ENCODE measurements around the gene PLXNA1. TPM values are rescaled to one million over a fixed set of nuclear protein-coding genes. Genes with fewer than 3 reads are reported as not detected.

Gene PLXNA1
- total and polyA plus RNA-seq, 12 donors: 14.3 to 29.7 (median 24.1) TPM

GRCh38 chr3:127022849-127023248 lies 39.9 kb downstream of the PLXNA1 start:
- 91 to 96% methylated on average over 6 to 7 of the region's 7 CpGs for WGBS, 2 donors
- no peak for ATAC-seq

DNA sequence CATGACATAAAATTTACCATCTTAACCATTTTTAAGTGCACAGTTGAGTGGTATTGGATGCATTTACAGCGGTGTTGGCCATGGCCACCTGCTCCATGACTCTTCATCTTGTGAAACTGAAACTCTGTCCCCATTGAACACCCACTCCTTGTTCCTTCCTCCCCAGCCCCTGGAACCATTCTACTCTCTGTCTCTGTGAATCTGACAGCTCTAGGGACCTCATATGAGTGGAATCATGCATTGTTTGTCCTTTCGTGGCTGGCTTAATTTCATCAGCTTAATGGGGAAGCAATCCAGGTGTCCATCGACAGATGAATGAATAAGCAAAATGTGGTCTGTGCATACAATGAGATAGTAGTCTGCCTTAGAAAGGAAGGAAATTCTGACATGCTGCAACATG lies 42.5 kb downstream of the PLXNA1 start:
- DNase-seq (no peak), ATAC-seq (no peak)
- Histone ChIP-seq H3K4me3 (no peak overlapping the region), H3K36me3 (peaks cover 0 to 91% (median 28%) of the 10 kb centered on the region in 9 donors), H3K4me1 (peaks cover 0 to 13% (median 0%) of the 10 kb centered on the region in 9 donors), H3K27ac (no peak overlapping the region), H3K9me3 (no peaks in the 10 kb centered on the region), H3K27me3 (no peaks in the 10 kb centered on the region)
- intact Hi-C loops (cut with DNase I): no loop called here
- TF ChIP-seq, protein P1, sequence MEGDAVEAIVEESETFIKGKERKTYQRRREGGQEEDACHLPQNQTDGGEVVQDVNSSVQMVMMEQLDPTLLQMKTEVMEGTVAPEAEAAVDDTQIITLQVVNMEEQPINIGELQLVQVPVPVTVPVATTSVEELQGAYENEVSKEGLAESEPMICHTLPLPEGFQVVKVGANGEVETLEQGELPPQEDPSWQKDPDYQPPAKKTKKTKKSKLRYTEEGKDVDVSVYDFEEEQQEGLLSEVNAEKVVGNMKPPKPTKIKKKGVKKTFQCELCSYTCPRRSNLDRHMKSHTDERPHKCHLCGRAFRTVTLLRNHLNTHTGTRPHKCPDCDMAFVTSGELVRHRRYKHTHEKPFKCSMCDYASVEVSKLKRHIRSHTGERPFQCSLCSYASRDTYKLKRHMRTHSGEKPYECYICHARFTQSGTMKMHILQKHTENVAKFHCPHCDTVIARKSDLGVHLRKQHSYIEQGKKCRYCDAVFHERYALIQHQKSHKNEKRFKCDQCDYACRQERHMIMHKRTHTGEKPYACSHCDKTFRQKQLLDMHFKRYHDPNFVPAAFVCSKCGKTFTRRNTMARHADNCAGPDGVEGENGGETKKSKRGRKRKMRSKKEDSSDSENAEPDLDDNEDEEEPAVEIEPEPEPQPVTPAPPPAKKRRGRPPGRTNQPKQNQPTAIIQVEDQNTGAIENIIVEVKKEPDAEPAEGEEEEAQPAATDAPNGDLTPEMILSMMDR (IDR thresholded peaks at IDR 0.05): no peak
- 56 to 60% methylated on average over 3 of the region's 3 CpGs for WGBS, 2 donors

More at GRCh38 chr3:127022849-127023248, 39.9 kb downstream of the PLXNA1 start:
- H3K4me1 ChIP-seq: peaks cover 0 to 19% (median 0%) of the 10 kb centered on the region in 9 donors
- H3K27ac ChIP-seq: no peak overlapping the region
- peaks cover 0 to 91% (median 23%) of the 10 kb centered on the region in 9 donors for H3K36me3 ChIP-seq
- H3K9me3 ChIP-seq: no peaks in the 10 kb centered on the region
- no peak overlapping the region for H3K4me3 ChIP-seq
- no peak for DNase-seq
- TF ChIP-seq, protein P1 (IDR thresholded peaks at IDR 0.05): no peak
- H3K27me3 ChIP-seq: no peaks in the 10 kb centered on the region
- intact Hi-C loops (cut with DNase I): no loop called here

DNA sequence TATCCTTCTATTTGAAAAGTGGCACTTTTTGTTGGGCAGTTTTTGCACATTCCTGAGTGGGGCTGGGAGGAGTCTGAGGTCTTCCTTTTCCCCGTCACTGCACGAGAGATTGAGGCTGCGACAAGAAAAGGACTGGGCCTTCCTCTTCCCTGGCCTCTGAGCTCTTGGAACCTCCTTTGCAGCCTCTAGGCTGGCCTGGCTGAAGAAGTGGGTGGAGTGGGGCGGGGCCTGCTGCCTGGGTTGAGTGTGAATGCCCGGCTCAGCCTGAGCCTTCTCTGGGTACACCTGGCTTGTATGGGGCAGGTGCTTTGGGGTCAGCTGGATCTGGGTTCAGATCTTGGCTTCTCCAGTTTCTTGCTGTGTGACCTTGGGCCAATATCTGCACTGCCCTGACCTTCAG lies 43.1 kb downstream of the PLXNA1 start:
- intact Hi-C loops (cut with DNase I): no loop called here
- H3K9me3 ChIP-seq: no peaks in the 10 kb centered on the region
- no peak overlapping the region for H3K27ac ChIP-seq
- H3K4me3 ChIP-seq: no peak overlapping the region
- H3K4me1 ChIP-seq: peaks cover 0 to 13% (median 0%) of the 10 kb centered on the region in 9 donors
- ATAC-seq (no peak), DNase-seq (no peak)
- peaks cover 0 to 91% (median 30%) of the 10 kb centered on the region in 9 donors for H3K36me3 ChIP-seq
- WGBS, 2 donors: 75 to 86% methylated on average over 5 of the region's 5 CpGs
- H3K27me3 ChIP-seq: no peaks in the 10 kb centered on the region
- TF ChIP-seq, protein P1 (IDR thresholded peaks at IDR 0.05): no peak

GRCh38 chr3:127026661-127027060 lies 43.7 kb downstream of the PLXNA1 start:
- Histone ChIP-seq H3K27me3 (no peaks in the 10 kb centered on the region), H3K4me1 (peaks cover 0 to 13% (median 0%) of the 10 kb centered on the region in 9 donors), H3K27ac (no peak overlapping the region), H3K36me3 (peaks cover 0 to 91% (median 36%) of the 10 kb centered on the region in 9 donors), H3K9me3 (no peaks in the 10 kb centered on the region), H3K4me3 (no peak overlapping the region)
- intact Hi-C loops (cut with DNase I): no loop called here
- WGBS, 2 donors: 86% methylated on average over 7 of the region's 7 CpGs
- TF ChIP-seq, protein P1 (IDR thresholded peaks at IDR 0.05): no peak
- DNase-seq (no peak), ATAC-seq (no peak)

Measured in heart right ventricle (tissue), 16 donors.